NB4 (cell line): Measurements from ENCODE around the gene CYP11A1.

Experiments
- POLR2A ChIP-seq: IDR thresholded peaks from 2 replicates; pipeline ENCODE4 v1.6.1; 2011; ENCODE audit warnings: mild to moderate bottlenecking; ENCODE audit not compliant: insufficient read length; ENCODE audit errors: extremely low read depth
- TF ChIP-seq, protein P1 (sequence below): IDR thresholded peaks from one replicate; pipeline ENCODE4 v1.5.1; 2012; ENCODE audit warnings: low read depth, low read length

DNA sequence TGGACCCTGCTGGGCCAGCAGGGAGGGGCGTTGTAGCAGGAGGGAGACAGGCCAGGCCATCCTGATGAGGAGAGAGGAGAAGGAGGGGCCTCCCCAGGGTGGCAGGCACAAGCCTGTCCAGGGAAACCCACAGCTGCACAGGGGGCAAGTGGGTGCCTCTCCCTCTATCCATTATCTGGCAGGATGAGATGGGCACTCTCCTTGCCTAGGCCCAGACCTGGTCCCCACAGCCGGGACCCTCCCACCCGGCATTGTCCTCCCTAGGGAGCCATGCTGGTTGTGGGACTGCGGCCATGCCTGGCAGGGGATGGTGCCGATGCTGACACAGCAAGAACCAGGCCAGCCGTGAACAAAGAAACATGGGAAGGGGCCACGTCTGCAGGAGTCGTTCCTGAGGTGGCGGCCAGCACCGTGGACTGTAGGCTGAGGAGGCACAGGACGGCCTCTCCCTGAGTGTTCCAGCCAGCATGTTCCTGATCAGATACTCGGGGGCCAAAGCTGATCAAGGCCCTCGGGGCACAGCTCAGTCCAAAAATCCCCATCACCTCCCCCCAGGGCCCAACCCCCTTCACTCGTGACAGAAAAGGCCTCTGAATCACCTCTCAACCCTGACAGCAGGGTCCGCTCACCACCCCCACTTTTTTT, 19.2 kb upstream of the CYP11A1 start:
- TF ChIP-seq POLR2A: no peak
- TF ChIP-seq, protein P1, sequence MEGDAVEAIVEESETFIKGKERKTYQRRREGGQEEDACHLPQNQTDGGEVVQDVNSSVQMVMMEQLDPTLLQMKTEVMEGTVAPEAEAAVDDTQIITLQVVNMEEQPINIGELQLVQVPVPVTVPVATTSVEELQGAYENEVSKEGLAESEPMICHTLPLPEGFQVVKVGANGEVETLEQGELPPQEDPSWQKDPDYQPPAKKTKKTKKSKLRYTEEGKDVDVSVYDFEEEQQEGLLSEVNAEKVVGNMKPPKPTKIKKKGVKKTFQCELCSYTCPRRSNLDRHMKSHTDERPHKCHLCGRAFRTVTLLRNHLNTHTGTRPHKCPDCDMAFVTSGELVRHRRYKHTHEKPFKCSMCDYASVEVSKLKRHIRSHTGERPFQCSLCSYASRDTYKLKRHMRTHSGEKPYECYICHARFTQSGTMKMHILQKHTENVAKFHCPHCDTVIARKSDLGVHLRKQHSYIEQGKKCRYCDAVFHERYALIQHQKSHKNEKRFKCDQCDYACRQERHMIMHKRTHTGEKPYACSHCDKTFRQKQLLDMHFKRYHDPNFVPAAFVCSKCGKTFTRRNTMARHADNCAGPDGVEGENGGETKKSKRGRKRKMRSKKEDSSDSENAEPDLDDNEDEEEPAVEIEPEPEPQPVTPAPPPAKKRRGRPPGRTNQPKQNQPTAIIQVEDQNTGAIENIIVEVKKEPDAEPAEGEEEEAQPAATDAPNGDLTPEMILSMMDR: no peak
